ENCODE results near the gene CFAP43.
"Not testable (repeated sequence)": the region's sequence is repeated elsewhere in the genome, so short reads cannot be mapped to it uniquely, and the experiment has no call there.

Gene CFAP43

GRCh38 chr10:104216631-104217030, 15.5 kb downstream of the CFAP43 start:
- DNase-seq: no peak

DNA sequence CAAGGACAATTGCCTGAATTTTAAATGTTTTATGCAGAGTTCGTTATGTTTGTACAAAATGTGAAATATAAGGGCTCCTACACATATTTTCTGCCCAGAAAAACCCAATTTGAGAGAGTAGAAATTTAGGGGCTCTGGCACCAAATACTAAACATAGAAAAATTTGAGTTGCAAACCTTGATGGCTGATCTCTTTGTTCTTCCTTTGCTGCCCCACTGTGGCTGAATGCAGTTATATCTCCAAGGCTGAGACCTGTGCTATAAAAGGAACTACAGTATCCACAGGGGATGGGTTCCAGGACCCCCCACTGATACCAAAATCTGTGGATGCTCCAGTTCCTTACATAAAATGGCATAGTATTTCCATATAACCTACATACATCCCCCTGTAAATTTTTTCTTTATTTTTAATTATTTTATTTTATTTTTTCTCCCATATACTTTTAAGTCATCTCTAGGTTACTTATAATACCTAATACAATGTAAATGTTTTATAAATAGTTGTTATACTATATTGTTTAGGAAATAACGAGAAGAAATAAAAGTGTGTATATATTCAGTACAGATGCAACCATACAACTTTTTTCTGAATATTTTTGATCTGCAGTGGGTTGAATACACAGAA, 22.5 kb downstream of the CFAP43 start:
- DNase-seq: no peak

GRCh38 chr10:104208730-104209129, 23.4 kb downstream of the CFAP43 start:
- DNase-seq: no peak

GRCh38 chr10:104202231-104202630, 29.9 kb downstream of the CFAP43 start:
- no peak for DNase-seq

GRCh38 chr10:104201636-104202035, 30.5 kb downstream of the CFAP43 start:
- no peak for DNase-seq

GRCh38 chr10:104199567-104199966, 32.6 kb downstream of the CFAP43 start:
- no peak for DNase-seq

- DNase-seq: peak; percentile 16
Measured at GRCh38 chr10:104197364-104197763, 34.8 kb downstream of the CFAP43 start.

- DNase-seq: no peak
Measured at GRCh38 chr10:104195706-104196105, 36.5 kb downstream of the CFAP43 start.

- DNase-seq: no peak
Measured at GRCh38 chr10:104193787-104194186, 38.4 kb downstream of the CFAP43 start.

DNA sequence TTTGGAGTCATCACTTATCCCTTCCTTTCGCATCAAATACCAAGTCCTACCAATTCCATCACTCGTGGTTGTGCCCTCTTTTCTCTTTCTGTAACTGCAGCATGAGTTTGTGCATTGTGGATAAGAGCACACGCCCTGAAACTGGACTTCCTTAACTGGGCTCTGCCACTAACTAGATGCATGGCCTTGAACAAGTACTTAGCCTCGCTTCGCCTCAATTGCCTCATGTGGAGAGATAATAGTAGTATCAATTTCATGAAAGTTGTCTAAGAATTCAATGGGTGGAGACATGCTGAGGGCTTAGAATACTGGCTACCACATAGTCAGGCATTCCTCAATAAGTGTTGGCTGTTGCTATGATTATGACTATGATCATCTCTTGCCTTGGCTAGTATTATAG, 41.5 kb downstream of the CFAP43 start:
- no peak for DNase-seq

- DNase-seq: no peak
Measured at GRCh38 chr10:104183682-104184081, 48.5 kb downstream of the CFAP43 start.

GRCh38 chr10:104174136-104174535, 58.0 kb downstream of the CFAP43 start:
- not testable (repeated sequence) for DNase-seq

DNA sequence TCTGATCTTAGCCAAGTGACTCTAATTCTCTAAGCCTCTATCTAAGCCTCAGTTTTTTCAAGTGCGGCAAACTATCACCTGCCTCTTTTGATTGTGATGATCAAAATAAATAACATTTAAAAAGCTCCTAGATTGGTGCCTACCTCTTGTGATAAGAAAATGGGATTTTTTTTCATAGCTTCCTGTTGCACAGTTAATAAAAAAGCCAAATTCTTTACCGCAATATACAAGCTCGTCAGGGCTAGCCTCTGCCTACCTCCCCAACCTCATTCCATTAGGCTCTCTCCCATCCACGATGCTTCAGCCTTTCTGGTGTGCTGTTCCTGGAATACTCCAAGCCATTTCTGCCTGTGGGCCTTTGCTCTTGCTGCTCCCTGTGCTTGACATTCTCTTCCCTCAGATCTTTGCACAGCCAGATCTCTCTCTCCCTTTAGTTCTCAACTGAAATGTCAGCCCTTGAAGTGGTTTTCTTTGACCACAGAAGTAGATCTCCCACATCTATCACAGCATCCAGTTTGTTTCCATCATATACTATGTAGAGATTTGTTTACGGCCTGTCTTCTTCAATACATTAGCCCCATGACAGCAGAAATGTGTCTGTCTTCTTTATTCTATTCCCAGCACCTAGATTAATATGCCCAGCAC, 61.4 kb downstream of the CFAP43 start:
- DNase-seq: no peak

DNA sequence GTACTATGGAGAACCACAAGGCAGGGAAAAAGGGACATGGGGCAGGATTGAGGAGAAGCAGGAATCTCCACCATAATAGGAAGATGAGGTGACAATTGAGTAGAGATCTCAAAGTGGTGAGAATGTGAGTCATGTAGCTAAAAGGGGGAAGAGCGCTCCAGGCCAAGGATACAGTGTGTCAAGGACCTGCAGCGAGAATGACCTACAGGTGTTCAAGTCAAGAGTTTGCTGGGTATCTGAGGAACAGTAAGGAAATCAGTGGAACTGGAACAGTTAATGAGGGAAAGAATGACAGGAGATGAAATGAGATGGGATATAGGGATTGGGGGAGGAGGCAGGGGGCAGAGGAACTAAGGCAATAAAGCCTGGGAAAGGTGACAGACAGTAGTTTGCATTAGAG, 76.6 kb downstream of the CFAP43 start:
- no peak for DNase-seq

DNA sequence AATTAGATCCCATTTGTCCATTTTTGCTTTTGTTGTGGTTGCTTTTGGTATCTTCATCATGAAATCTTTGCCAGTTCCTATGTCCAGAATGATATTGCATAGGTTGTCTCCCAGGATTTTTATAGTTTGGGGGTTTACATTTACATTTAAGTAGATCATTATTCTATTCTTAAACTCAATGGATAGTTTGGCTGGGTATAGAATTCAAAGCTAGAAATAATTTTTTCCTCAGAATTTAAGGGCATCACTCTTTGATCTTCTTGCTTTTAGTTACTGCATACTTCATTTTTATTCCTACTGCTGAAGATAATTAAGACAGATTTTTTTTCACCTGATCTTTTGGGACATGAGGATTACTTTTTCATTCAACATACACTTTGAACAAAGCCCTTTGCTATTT, 80.4 kb downstream of the CFAP43 start:
- no peak for DNase-seq

GRCh38 chr10:104150139-104150538, 82.0 kb downstream of the CFAP43 start:
- DNase-seq: peak; percentile 46

DNA sequence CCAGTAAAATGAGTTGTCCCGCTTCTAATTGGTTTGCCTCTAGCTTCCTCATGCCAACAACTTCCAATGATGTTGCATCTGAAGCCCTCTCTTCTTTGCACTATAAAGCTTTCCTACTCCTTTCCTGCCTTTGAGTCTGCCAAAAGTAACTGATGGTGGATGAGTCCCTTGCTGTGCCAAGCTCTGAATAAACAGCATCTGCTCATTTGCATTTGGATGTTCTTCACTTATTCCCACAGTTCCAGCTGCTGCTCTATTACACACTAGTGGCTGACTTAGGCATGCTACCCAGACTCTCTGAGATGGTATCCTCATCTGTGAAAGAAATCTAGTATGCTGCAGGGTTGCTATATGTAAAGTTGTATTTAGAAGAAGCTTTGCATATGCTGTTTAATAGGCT, 85.3 kb downstream of the CFAP43 start:
- DNase-seq: no peak

DNA sequence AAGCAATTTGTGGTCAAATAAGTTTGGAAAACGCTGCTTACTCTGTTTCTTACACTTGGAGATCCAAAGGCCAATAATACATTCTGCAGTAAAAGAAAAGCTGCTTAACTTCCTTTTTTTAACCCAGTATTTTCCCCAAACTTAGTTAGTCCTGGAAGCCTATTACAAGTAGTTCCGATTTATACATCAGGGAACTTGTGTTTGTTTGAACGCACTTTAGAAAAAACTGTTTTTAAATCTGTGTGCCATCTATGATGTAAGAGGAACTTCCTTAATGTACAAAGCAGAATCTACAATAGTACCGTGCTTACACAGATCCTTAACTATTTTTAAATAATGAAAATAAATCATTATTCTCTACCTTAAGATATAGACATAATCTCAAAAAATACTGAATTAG, 87.2 kb downstream of the CFAP43 start:
- no peak for DNase-seq

- DNase-seq: no peak
Measured at GRCh38 chr10:104143829-104144228, 88.3 kb downstream of the CFAP43 start.

DNA sequence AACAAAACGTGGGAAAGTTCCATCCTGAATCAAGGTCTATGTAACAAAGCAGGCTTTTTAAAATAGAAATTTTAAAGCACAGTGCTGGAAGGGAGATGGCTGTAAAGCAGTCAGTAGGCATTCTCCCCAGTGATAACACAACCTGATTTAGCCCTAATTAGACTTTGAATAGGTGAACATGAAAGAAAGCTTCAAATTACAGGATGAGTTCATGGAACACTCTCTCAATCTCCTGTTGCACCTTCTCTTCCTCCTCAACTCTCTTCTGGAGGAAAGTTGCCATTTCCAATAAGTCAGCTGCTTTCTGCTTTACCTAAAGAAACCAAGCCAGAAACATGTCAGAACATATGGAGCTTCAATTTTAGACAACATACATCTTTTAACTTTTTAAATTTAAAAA, 90.1 kb downstream of the CFAP43 start:
- no peak for DNase-seq

- no peak for DNase-seq
Measured at GRCh38 chr10:104139221-104139620, 92.9 kb downstream of the CFAP43 start.

DNA sequence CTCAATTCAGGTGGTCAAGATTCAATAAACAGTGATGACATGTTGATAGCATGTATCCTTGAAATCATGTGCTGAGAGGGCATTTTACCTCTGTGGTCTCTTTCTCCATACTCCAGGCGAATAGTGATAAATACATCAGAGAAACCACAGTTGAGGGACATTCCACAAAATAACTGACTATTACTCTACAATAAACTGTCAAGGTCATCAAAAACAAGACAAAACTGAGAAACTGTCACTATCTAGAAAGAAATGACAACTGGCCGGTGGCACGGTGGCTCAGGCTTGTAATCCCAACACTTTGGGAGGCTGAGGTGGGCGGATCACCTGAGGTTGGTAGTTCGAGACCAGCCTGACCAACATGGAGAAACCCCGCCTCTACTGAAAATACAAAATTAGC, 94.0 kb downstream of the CFAP43 start:
- DNase-seq: no peak

DNA sequence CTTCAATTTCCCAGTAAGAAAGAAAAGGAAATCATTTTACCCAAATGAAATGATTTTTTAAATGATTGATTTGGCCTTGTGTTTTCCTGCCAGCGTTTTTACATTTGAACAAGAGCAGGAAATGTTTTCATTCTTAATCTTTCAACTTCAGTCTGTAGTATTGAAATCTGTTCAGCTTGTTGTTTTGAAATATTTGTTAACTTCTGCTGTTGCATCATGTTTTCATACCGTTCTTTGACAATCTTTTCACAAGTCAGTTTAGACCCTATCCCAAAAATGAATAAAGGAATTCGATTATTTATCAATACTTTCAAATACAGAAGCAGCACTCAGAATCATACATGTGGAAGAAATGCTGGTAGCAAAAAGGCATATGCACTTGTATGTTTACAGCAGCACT, 102.1 kb downstream of the CFAP43 start:
- DNase-seq: no peak

GRCh38 chr10:104128214-104128613, 104.0 kb downstream of the CFAP43 start:
- peak; percentile 17 for DNase-seq

DNA sequence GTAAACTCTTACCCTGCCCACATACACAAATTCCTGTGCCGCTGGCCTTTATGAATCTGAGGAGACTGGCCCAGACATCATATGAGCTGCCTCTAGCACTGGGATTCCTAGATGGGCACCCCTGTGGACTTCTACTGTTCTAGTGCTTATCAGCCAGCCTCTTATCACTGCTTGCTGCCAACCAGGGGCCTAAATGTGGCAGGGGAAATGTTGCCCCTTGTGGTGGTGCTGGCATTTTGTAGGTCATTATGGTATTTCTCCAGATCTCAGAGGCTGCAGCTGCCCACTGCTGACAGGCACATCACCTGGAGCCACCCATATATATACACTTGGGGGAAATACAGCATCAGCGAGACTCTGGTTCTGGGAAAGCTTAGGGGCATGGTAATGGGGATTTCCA, 104.8 kb downstream of the CFAP43 start:
- DNase-seq: peak; percentile 38
